HFFc6 (cell line): ENCODE data around the gene OR7G2. TPM values are rescaled to one million over a fixed set of nuclear protein-coding genes. Genes with fewer than 3 reads are reported as not detected.

ENCODE experiments used
- DNase-seq: peaks from one replicate; pipeline ENCODE4 v3.0.0-alpha.2; 2018
- H3K27ac Mint-ChIP-seq: 2 replicates; pipeline ENCODE4 v1.8.0; 2020; ENCODE audit warnings: mild to moderate bottlenecking, mixed read lengths
- H3K27me3 Mint-ChIP-seq: 2 replicates; pipeline ENCODE4 v1.8.0; 2021; ENCODE audit warnings: mild to moderate bottlenecking, moderate library complexity, mixed read lengths; ENCODE audit not compliant: insufficient read depth
- H3K36me3 Mint-ChIP-seq: 2 replicates; pipeline ENCODE4 v1.8.0; 2021; ENCODE audit warnings: low read depth, mixed read lengths
- H3K4me1 Mint-ChIP-seq: 2 replicates; pipeline ENCODE4 v1.8.0; 2020; ENCODE audit warnings: low read depth, mixed read lengths
- H3K4me3 Mint-ChIP-seq: 2 replicates; pipeline ENCODE4 v1.8.0; 2020; ENCODE audit warnings: mild to moderate bottlenecking, moderate library complexity, mixed read lengths
- H3K9me3 Mint-ChIP-seq: 2 replicates; pipeline ENCODE4 v1.8.0; 2020; ENCODE audit warnings: mild to moderate bottlenecking, mixed read lengths
- total RNA-seq, 6 experiments: library from RNA; stranded (reverse); fragmentation: NEBNext Ultra II Directional; extraction: Animal tissue kit (Norgen Biotek cat#: 25700); gene quantifications; 2 replicates in 1 of 6; 3 replicates in 5 of 6; pipeline ENCODE4 v1.2.3, GENCODE V29; 2021
- TF ChIP-seq, protein P1 (sequence below): fragments of 200-600 bp; sonication (generic); IDR thresholded peaks from 2 replicates; pipeline ENCODE4 v1.5.0; 2021; ENCODE audit warnings: antibody characterized with exemption, mild to moderate bottlenecking

OR7G2 gene
- total RNA-seq, 6 experiments from 2014 or later = not detected

DNA sequence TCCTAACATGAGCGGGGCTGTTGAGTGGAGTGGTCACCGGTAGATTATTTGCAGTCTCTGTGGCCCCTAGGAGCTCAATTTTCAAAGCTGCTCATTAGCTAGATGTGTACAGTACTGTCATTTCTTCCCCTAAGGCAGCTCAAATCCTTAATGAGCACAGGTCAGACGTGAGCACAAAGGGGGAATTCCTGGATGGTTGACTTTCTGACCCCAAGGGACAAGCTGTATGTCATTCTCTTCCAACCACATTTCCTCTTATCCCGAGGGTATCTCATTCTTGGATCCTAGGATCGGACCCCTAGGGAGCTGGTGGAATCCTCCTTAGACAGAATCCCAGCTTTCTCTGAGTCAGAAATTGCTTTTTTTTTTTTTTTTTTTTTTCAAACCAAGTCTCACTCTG is 25.1 kb upstream of the OR7G2 start:
- H3K36me3 Mint-ChIP-seq = no peaks in the 10 kb centered on the region
- H3K27me3 Mint-ChIP-seq = peaks cover 7% of the 10 kb centered on the region
- H3K27ac Mint-ChIP-seq = no peak overlapping the region
- DNase-seq = no peak
- H3K9me3 Mint-ChIP-seq = no peaks in the 10 kb centered on the region
- H3K4me1 Mint-ChIP-seq = 0 out of 2 replicates have a peak, but pooled peaks cover 4% of the 10 kb centered on the region
- H3K4me3 Mint-ChIP-seq = no peak overlapping the region
- TF ChIP-seq, protein P1, sequence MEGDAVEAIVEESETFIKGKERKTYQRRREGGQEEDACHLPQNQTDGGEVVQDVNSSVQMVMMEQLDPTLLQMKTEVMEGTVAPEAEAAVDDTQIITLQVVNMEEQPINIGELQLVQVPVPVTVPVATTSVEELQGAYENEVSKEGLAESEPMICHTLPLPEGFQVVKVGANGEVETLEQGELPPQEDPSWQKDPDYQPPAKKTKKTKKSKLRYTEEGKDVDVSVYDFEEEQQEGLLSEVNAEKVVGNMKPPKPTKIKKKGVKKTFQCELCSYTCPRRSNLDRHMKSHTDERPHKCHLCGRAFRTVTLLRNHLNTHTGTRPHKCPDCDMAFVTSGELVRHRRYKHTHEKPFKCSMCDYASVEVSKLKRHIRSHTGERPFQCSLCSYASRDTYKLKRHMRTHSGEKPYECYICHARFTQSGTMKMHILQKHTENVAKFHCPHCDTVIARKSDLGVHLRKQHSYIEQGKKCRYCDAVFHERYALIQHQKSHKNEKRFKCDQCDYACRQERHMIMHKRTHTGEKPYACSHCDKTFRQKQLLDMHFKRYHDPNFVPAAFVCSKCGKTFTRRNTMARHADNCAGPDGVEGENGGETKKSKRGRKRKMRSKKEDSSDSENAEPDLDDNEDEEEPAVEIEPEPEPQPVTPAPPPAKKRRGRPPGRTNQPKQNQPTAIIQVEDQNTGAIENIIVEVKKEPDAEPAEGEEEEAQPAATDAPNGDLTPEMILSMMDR = no peak

DNA sequence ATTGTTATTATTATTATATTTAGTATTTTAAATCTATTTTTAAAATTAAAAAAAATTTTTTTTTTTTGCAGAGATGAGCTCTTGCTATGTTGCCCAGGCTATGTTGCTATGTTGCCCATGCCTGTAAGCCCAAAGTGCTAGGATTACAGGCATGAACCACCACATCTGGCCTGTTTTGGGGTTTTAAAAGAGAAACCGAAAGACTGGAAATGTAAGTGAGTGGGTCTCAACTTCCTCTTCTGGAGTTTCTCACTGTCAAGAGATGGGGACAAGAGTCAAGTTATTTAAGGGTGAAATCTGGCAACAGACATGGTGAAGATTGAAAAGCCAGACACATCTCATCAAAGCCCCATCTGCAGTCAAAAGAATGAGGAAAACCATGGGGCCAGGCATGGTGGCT is 23.7 kb upstream of the OR7G2 start:
- TF ChIP-seq, protein P1 = no peak
- 0 out of 2 replicates have a peak, but pooled peaks cover 4% of the 10 kb centered on the region for H3K4me1 Mint-ChIP-seq
- H3K9me3 Mint-ChIP-seq = no peaks in the 10 kb centered on the region
- no peak overlapping the region for H3K27ac Mint-ChIP-seq
- peaks cover 11% of the 10 kb centered on the region for H3K27me3 Mint-ChIP-seq
- DNase-seq = no peak
- H3K4me3 Mint-ChIP-seq = no peak overlapping the region
- no peaks in the 10 kb centered on the region for H3K36me3 Mint-ChIP-seq

DNA sequence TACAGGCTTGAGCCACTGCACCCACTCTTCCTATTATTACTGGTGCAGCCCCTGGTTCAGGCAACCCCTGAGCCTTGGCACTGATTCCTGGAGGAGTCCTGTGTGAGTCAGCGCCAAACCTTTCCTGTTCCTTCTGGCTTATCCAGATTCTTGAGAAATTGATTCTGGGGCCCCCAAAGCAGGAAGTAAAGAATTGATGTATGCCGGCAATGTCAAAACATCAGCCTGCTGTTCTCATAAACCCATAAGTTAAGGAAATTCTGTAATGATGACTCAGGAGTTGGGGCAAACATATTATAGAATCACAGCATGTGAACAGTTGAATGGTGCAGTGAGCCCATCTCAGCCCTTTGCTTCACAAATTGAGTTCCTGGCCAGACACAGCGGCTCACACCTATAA is 20.9 kb upstream of the OR7G2 start:
- Mint-ChIP-seq H3K27me3 (peaks cover 8% of the 10 kb centered on the region), H3K9me3 (no peaks in the 10 kb centered on the region), H3K4me1 (0 out of 2 replicates have a peak, but pooled peaks cover 4% of the 10 kb centered on the region), H3K36me3 (no peaks in the 10 kb centered on the region), H3K27ac (no peak overlapping the region), H3K4me3 (no peak overlapping the region)
- DNase-seq = no peak
- TF ChIP-seq, protein P1 = no peak

DNA sequence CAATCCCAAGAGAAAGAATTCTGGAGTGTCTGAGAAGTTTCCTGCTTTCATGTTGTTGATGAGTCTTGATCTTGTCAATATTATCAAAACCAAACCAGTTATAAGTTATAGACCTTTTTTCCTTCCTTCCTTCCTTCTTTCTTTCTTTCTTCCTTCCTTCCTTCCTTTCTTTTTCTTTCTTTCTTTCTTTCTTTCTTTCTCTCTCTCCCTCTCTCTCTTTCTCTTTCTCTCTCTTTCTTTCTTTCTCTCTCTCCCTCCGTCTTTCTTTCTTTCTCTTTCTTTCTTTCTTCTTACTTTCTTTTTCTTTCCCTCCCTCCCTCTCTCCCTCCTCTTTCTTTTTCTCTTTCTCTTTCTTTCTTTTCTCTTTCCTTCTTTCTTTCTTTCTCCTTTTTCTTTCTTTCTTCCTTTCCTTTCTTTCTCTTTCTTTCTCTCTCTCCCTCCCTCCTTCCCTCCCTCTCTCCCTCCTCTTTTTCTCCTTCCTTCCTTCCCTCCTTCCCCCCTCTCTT is 19.7 kb upstream of the OR7G2 start, which contains the start of gene OR7G3:
TSS of gene OR7G3 (minus strand) at position 51 of the 506 bp plus-strand sequence. CDS start at position 51, 0 bp downstream.
- Mint-ChIP-seq H3K9me3 (0 out of 2 replicates have a peak, but pooled peaks cover 3% of the 10 kb centered on the region), H3K4me3 (no peak within 1 kb of the TSS), H3K27me3 (peaks cover 5% of the 10 kb centered on the region), H3K36me3 (no peaks in the 10 kb centered on the region; the same call in 1 of the 2 replicates), H3K27ac (no peak within 1 kb of the TSS), H3K4me1 (0 out of 2 replicates have a peak, but pooled peaks cover 4% of the 10 kb centered on the region)
- TF ChIP-seq, protein P1 = no peak
- no peak for DNase-seq

DNA sequence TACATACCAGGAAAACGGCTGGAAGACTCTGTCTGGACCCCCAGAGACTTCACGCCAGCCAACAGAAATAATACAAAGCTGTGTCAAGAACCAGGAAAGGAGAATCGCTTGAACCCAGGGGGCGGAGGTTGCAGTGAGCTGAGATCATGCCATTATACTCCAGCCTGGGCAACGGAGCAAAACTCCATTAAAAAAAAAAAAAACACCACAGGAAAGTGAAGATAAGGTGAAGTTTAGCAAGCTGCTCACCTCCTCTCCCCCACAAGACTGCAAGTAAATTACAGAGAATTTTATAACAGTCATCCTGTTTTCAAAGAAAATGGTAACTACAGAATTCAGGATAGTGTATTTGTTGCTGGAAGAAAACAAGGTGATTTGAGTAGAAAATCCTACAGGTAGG is 9.3 kb upstream of the OR7G2 start:
- H3K4me1 Mint-ChIP-seq = no peaks in the 10 kb centered on the region
- peaks cover 9% of the 10 kb centered on the region for H3K9me3 Mint-ChIP-seq
- H3K27me3 Mint-ChIP-seq = no peaks in the 10 kb centered on the region; the same call in 1 of the 2 replicates
- no peak overlapping the region for H3K4me3 Mint-ChIP-seq
- no peak for DNase-seq
- TF ChIP-seq, protein P1 = no peak
- H3K27ac Mint-ChIP-seq = no peak overlapping the region
- no peaks in the 10 kb centered on the region; the same call in 1 of the 2 replicates for H3K36me3 Mint-ChIP-seq
